ENCODE measurements around the gene AKNA. TPM values are rescaled to one million over a fixed set of nuclear protein-coding genes. Genes with fewer than 3 reads are reported as not detected.
"Not testable (repeated sequence)": the region's sequence is repeated elsewhere in the genome, so short reads cannot be mapped to it uniquely, and the experiment has no call there.

The AKNA gene
- total and polyA plus RNA-seq, 2 of the 8 experiments (the other 6 are each of a cell fraction or from before 2014, with no cell fraction given), result 21.0 to 27.4 TPM

DNA sequence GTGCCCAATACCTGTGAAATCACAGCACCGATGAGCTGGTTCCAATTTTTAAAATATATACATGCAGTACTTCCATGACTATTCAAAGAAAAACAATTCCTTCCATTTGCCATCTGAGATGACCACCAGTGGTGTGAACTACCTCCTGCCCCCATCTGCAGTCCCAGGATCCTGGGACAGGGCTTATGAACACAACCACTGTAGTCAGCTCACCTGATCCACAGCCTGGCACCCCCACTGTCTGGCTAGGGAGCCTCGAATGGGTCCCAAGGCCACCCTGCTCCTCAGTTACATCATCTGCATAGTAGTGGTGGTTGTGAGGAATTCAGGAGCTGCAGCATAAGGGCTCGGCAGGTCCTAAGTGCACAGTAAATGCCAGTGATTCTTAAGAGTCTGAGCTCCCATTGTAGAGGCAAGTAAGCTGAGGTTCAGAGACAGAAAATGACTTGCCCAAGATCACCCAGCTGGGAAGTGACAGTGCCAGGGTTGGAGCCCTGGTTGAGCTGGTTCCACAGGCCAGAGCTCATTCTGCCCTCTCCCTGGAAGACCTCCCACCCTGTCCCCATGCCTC lies 62.0 kb downstream of the AKNA start:
- DNase-seq (ENCODE audit: low read depth in 1 of 2, low spot score in 2 of 2), result not testable (repeated sequence)

DNA sequence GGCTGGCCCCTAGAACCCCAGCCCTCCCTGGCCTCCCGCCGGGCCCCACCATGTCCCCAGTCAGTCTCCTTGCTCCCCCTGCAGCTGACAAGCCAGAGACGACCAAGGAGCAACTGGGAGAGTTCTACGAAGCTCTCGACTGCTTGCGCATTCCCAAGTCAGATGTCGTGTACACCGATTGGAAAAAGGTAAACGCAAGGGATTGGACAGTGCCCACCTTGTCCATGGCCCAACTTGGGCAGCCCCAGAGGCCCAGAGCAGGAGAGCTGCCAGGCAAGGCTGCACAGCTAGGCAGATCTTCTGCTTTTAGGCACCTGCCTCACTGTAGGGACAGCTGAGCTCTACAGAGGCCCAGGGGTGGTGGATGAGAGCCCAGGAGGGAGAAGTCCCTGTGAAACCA lies 62.8 kb downstream of the AKNA start:
- FAIRE-seq; H3K9ac ChIP-seq (replicated peaks in 1 of 4; ENCODE audit: extremely low read depth in 1 of 4, low read depth in 3 of 4, low read length in 3 of 4); H3K27me3 ChIP-seq (replicated peaks in 1 of 4; ENCODE audit: control insufficient read depth in 3 of 4, extremely low read depth in 1 of 4, insufficient read depth in 3 of 4, low read length in 3 of 4); CTCF ChIA-PET (ENCODE audit: partially characterized antibody); H4K20me1 ChIP-seq (replicated peaks in 1 of 2; ENCODE audit: control insufficient read depth in 1 of 2, insufficient read depth in 2 of 2, low read length in 2 of 2); H2BK15ac ChIP-seq (ENCODE audit: low read length); H2BK12ac ChIP-seq (ENCODE audit: low read depth, low read length); H2BK5ac ChIP-seq (ENCODE audit: low read depth, low read length); H2AFZ ChIP-seq (ENCODE audit: low read length); H4K91ac ChIP-seq (replicated peaks; ENCODE audit: insufficient read length, low read length); H4K5ac ChIP-seq (ENCODE audit: insufficient read length, low read depth, low read length); POLR2A ChIA-PET (ENCODE audit: partially characterized antibody); H3K23ac ChIP-seq (ENCODE audit: insufficient read length); H3K4me2 ChIP-seq (ENCODE audit: insufficient read depth in 1 of 2, low read depth in 2 of 2, low read length in 2 of 2); H2AK5ac ChIP-seq (ENCODE audit: low read depth, low read length); H3K4me3 ChIP-seq (ENCODE audit: extremely low read depth in 1 of 4, insufficient read depth in 2 of 4, low read depth in 3 of 4, low read length in 4 of 4); H3K4ac ChIP-seq (replicated peaks; ENCODE audit: insufficient read length, low read depth, low read length); H3K9me3 ChIP-seq (ENCODE audit: insufficient read depth in 2 of 2, low read depth in 1 of 2, low read length in 1 of 2); H3K56ac ChIP-seq (replicated peaks; ENCODE audit: insufficient read length, low read depth, low read length); H3K18ac ChIP-seq (ENCODE audit: extremely low read depth, low read length); H3K4me1 ChIP-seq (replicated peaks in 1 of 4; ENCODE audit: control insufficient read depth in 3 of 4, insufficient read depth in 4 of 4, low read length in 3 of 4); H2BK20ac ChIP-seq (ENCODE audit: low read length); H4K8ac ChIP-seq (ENCODE audit: extremely low read depth, insufficient read depth, low read length); H3K36me3 ChIP-seq (ENCODE audit: control insufficient read depth in 2 of 4, insufficient read depth in 4 of 4, low read length in 3 of 4); H3K79me2 ChIP-seq (ENCODE audit: control insufficient read depth in 1 of 2, insufficient read depth in 2 of 2, low read length in 2 of 2); H3K14ac ChIP-seq (ENCODE audit: insufficient read length); H3K27ac ChIP-seq (ENCODE audit: low read depth, low read length); H2BK120ac ChIP-seq (replicated peaks; ENCODE audit: low read depth, low read length); DNase-seq (ENCODE audit: low read depth in 1 of 2, low spot score in 2 of 2); H3K23me2 ChIP-seq (ENCODE audit: low read depth, low read length); H3K79me1 ChIP-seq (ENCODE audit: low read depth, low read length): not testable (repeated sequence)
- WGBS, 2 experiments (ENCODE audit: extremely low coverage in 1 of 2, insufficient coverage in 1 of 2, insufficient read length in 1 of 2, insufficient replicate concordance in 2 of 2, low coverage in 1 of 2, low lambda C conversion rate in 2 of 2, missing lambda C conversion rate in 1 of 2), result 88% methylated on average over 7 of the region's 9 CpGs; no CpG with 5 or more reads in 1 of the 2 experiments

More for the DNA sequence above, 62.0 kb downstream of the AKNA start:
- FAIRE-seq; H2BK12ac ChIP-seq (ENCODE audit: low read depth, low read length); H3K4me1 ChIP-seq (replicated peaks in 1 of 4; ENCODE audit: control insufficient read depth in 3 of 4, insufficient read depth in 4 of 4, low read length in 3 of 4); H3K14ac ChIP-seq (ENCODE audit: insufficient read length); H2BK5ac ChIP-seq (ENCODE audit: low read depth, low read length); H2AK5ac ChIP-seq (ENCODE audit: low read depth, low read length); H3K27ac ChIP-seq (ENCODE audit: low read depth, low read length); H3K9me3 ChIP-seq (ENCODE audit: insufficient read depth in 2 of 2, low read depth in 1 of 2, low read length in 1 of 2); H3K4ac ChIP-seq (replicated peaks; ENCODE audit: insufficient read length, low read depth, low read length); H2BK120ac ChIP-seq (replicated peaks; ENCODE audit: low read depth, low read length); H3K9ac ChIP-seq (replicated peaks in 1 of 4; ENCODE audit: extremely low read depth in 1 of 4, low read depth in 3 of 4, low read length in 3 of 4); H3K27me3 ChIP-seq (replicated peaks in 1 of 4; ENCODE audit: control insufficient read depth in 3 of 4, extremely low read depth in 1 of 4, insufficient read depth in 3 of 4, low read length in 3 of 4); H3K23me2 ChIP-seq (ENCODE audit: low read depth, low read length); H3K4me3 ChIP-seq (ENCODE audit: extremely low read depth in 1 of 4, insufficient read depth in 2 of 4, low read depth in 3 of 4, low read length in 4 of 4); H4K5ac ChIP-seq (ENCODE audit: insufficient read length, low read depth, low read length); H3K18ac ChIP-seq (ENCODE audit: extremely low read depth, low read length); H4K8ac ChIP-seq (ENCODE audit: extremely low read depth, insufficient read depth, low read length); H3K23ac ChIP-seq (ENCODE audit: insufficient read length); H3K36me3 ChIP-seq (ENCODE audit: control insufficient read depth in 2 of 4, insufficient read depth in 4 of 4, low read length in 3 of 4); POLR2A ChIA-PET (ENCODE audit: partially characterized antibody); H4K20me1 ChIP-seq (replicated peaks in 1 of 2; ENCODE audit: control insufficient read depth in 1 of 2, insufficient read depth in 2 of 2, low read length in 2 of 2); H4K91ac ChIP-seq (replicated peaks; ENCODE audit: insufficient read length, low read length); H2BK15ac ChIP-seq (ENCODE audit: low read length); H2AFZ ChIP-seq (ENCODE audit: low read length); H3K79me1 ChIP-seq (ENCODE audit: low read depth, low read length); H3K56ac ChIP-seq (replicated peaks; ENCODE audit: insufficient read length, low read depth, low read length); H3K4me2 ChIP-seq (ENCODE audit: insufficient read depth in 1 of 2, low read depth in 2 of 2, low read length in 2 of 2); H2BK20ac ChIP-seq (ENCODE audit: low read length); H3K79me2 ChIP-seq (ENCODE audit: control insufficient read depth in 1 of 2, insufficient read depth in 2 of 2, low read length in 2 of 2): not testable (repeated sequence)
- 75% methylated on average over 3 of the region's 3 CpGs; no CpG with 5 or more reads in 1 of the 2 experiments for WGBS, 2 experiments (ENCODE audit: extremely low coverage in 1 of 2, insufficient coverage in 1 of 2, insufficient read length in 1 of 2, insufficient replicate concordance in 2 of 2, low coverage in 1 of 2, low lambda C conversion rate in 2 of 2, missing lambda C conversion rate in 1 of 2)
- CTCF ChIA-PET (ENCODE audit: partially characterized antibody), result interaction anchor here (0.7 kb wide), 1 partner anchor 13 kb away, joined by 3 read pairs; no protein-coding TSS in a partner anchor
